Esophagus muscularis mucosa (tissue), 4 donors: ENCODE measurements around the gene C14orf180. TPM values are rescaled to one million over a fixed set of nuclear protein-coding genes. Genes with fewer than 3 reads are reported as not detected.

Source experiments
- DNase-seq: peaks from one replicate; pipeline ENCODE4 v3.0.0-alpha.2; 2017; ENCODE audit errors: extremely low spot score
- H3K27ac ChIP-seq, 4 donors: fragments of 200-600 bp; sonication (generic); replicated peaks in 1 of 4; 1 replicate in 3 of 4; 2 replicates in 1 of 4; pipeline ENCODE4 v1.5.1; 2016 to 2019; ENCODE audit warnings: mild to moderate bottlenecking in 1 of 4
- H3K27me3 ChIP-seq, 4 donors: fragments of 200-600 bp; sonication (generic); one replicate each; pipeline versions ENCODE4 v1.5.1 to v1.6.0; 2016 to 2019
- H3K36me3 ChIP-seq, 4 donors: fragments of 200-600 bp; sonication (generic); one replicate each; pipeline ENCODE4 v1.5.1; 2016 to 2019
- H3K4me1 ChIP-seq, 4 donors: fragments of 200-600 bp; sonication (generic); one replicate each; pipeline ENCODE4 v1.5.1; 2016 to 2019
- H3K4me3 ChIP-seq, 4 donors: fragments of 200-600 bp; sonication (generic); 1 replicate in 2 of 4; 2 replicates in 2 of 4; pipeline ENCODE4 v1.5.1; 2016 to 2019; ENCODE audit warnings: mild to moderate bottlenecking in 4 of 4, moderate library complexity in 1 of 4
- H3K9me3 ChIP-seq, 4 donors: fragments of 200-600 bp; sonication (generic); 1 replicate in 3 of 4; 2 replicates in 1 of 4; pipeline ENCODE4 v1.5.1; 2016 to 2019
- CTCF ChIP-seq, 3 experiments: fragments of 200-600 bp in 2 of 3; fragments of 450-650 bp in 1 of 3; sonication (generic) in 2 of 3; IDR thresholded peaks; one replicate each; pipeline ENCODE4 v1.5.1; 2017 to 2019; ENCODE audit warnings: antibody characterized with exemption in 3 of 3, mild to moderate bottlenecking in 2 of 3, moderate library complexity in 1 of 3
- EP300 ChIP-seq: sonication (generic); formaldehyde crosslinking; IDR thresholded peaks from one replicate; pipeline ENCODE4 v1.6.1; 2017; ENCODE audit warnings: antibody characterized with exemption
- POLR2A ChIP-seq: fragments of 450-650 bp; IDR thresholded peaks from one replicate; pipeline ENCODE4 v1.6.1; 2017; ENCODE audit warnings: antibody characterized with exemption, moderate library complexity, mild to moderate bottlenecking, low read depth
- POLR2AphosphoS5 ChIP-seq, 2 donors: sonication (generic); formaldehyde crosslinking; IDR thresholded peaks; one replicate each; pipeline ENCODE4 v1.6.1; 2017; ENCODE audit warnings: antibody characterized with exemption in 2 of 2
- WGBS: methylation state at CpG from one replicate; pipeline ENCODE4 v1.1.5; 2018; 5-methylcytosine and 5-hydroxymethylcytosine counted together
- intact Hi-C: fragments of 100-400 bp; cut with DNase I; formaldehyde crosslinking; loops from one replicate; pipeline ENCODE4 v1.15.1; 2023
- total RNA-seq, 4 donors: library from RNA; depleted of rRNA; stranded (reverse); fragments of >200 nt; gene quantifications; one replicate each; pipeline versions ENCODE4 v1.1.0 to v1.2.1, GENCODE V29; 2016

C14orf180 gene
- total RNA-seq, 4 donors from 2014 or later = 0.42 TPM; not detected in 3

GRCh38 chr14:104555430-104556255, 23.9 kb upstream of the C14orf180 start:
- no peak for DNase-seq
- no peaks in the 10 kb centered on the region for H3K9me3 ChIP-seq
- H3K4me3 ChIP-seq = no peak overlapping the region
- WGBS = 87% methylated on average over 9 of the region's 11 CpGs
- no peaks in the 10 kb centered on the region for H3K36me3 ChIP-seq
- H3K4me1 ChIP-seq = no peaks in the 10 kb centered on the region
- H3K27ac ChIP-seq = no peak overlapping the region
- TF ChIP-seq CTCF (IDR thresholded peaks at IDR 0.05) (no peak), POLR2AphosphoS5 (IDR thresholded peaks at IDR 0.05) (no peak), POLR2A (no peak), EP300 (no peak)
- H3K27me3 ChIP-seq = peaks cover 0 to 78% (median 0%) of the 10 kb centered on the region in 4 donors
- intact Hi-C loops = no loop called here

DNA sequence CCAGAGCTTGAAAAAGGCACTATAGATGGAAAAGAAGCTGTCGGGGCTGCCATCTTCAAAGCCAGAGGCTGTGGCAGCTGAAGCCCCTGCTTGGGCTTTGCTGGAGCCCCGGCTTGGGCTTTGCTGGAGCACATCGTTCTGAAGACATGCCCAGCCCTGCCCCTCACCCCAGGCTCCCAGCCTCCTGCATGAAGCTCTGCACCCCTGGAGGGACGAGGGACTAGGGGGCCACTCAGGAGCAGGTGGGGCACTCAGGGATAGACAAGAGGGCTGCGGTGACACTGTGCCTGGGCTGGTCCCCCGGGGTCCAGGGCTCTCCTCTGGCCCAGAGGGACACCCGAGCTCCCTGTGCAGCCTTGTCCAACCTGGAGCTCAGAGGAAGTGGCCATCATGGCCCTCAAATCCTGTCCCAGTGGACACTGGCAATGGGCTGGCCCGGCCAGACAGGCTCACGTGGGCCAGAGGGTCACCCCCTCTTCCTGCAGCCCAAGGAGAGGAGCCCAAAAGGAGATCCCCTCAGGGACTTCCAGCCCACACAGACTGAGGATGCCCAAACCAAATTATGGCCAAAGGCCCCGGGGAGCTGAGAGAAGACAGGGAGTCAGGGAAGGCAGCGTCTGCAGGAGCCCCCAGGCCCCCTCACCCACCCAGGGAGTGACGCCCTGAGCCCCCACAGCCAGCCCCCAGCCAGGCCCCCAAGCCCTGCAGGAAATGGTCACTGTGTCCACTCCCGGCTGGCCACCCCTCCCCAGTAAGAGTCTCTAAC, 23.1 kb upstream of the C14orf180 start:
- Histone ChIP-seq H3K4me3 (no peak overlapping the region), H3K27me3 (peaks cover 0 to 79% (median 0%) of the 10 kb centered on the region in 4 donors), H3K4me1 (no peaks in the 10 kb centered on the region), H3K9me3 (no peaks in the 10 kb centered on the region), H3K27ac (no peak overlapping the region), H3K36me3 (no peaks in the 10 kb centered on the region)
- intact Hi-C loops = no loop called here
- no peak for DNase-seq
- TF ChIP-seq POLR2AphosphoS5 (IDR thresholded peaks at IDR 0.05) (no peak), CTCF (IDR thresholded peaks at IDR 0.05) (no peak), POLR2A (no peak), EP300 (no peak)
- 77% methylated on average over 3 of the region's 13 CpGs for WGBS

- Histone ChIP-seq H3K4me3 (no peak overlapping the region), H3K4me1 (no peaks in the 10 kb centered on the region), H3K36me3 (no peaks in the 10 kb centered on the region), H3K9me3 (no peaks in the 10 kb centered on the region), H3K27me3 (peaks cover 0 to 77% (median 0%) of the 10 kb centered on the region in 4 donors), H3K27ac (no peak overlapping the region)
- TF ChIP-seq EP300 = no peak
- TF ChIP-seq POLR2A = no peak
- TF ChIP-seq POLR2AphosphoS5 (IDR thresholded peaks at IDR 0.05) = no peak
- TF ChIP-seq CTCF (IDR thresholded peaks at IDR 0.05) = no peak
- intact Hi-C loops = no loop called here
- 93% methylated on average over 5 of the region's 5 CpGs for WGBS
- no peak for DNase-seq
These were observed 22.5 kb upstream of the C14orf180 start for GRCh38 chr14:104557086-104557485.

DNA sequence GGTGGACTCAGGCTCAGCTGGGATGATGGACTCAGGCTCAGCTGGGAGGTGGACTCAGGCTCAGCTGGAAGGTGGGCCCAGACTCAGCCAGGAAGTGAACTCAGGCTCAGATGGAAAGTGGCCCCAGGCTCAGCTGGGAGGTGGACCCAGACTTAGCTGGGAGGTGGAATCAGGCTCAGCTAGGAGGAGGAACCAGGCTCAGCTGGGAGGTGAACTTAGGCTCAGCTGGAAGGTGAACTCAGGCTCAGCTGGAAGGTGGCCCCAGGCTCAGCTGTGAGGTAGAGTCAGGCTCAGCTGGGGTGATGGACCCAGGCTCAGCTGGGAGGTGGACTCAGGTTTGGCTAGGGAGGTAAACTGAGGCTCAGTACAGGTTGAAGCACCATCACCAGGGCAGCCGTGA, 21.8 kb upstream of the C14orf180 start:
- DNase-seq = no peak
- TF ChIP-seq POLR2A (no peak), CTCF (IDR thresholded peaks at IDR 0.05) (no peak), EP300 (no peak), POLR2AphosphoS5 (IDR thresholded peaks at IDR 0.05) (no peak)

More for the DNA sequence above, 21.8 kb upstream of the C14orf180 start:
- Histone ChIP-seq H3K4me1 (no peaks in the 10 kb centered on the region), H3K9me3 (no peaks in the 10 kb centered on the region), H3K27me3 (peaks cover 0 to 74% (median 0%) of the 10 kb centered on the region in 4 donors), H3K27ac (no peak overlapping the region), H3K36me3 (no peaks in the 10 kb centered on the region), H3K4me3 (no peak overlapping the region)
- intact Hi-C loops = no loop called here
- WGBS = 80% methylated on average over 1 of the region's 1 CpG
